Endodermal cell (in vitro differentiated cells): ENCODE data around the gene ATXN1. TPM values are rescaled to one million over a fixed set of nuclear protein-coding genes. Genes with fewer than 3 reads are reported as not detected.

Experiments
- DNase-seq: peaks from one replicate; pipeline ENCODE4 v3.0.0-alpha.2; 2017
- H3K27ac ChIP-seq: 2 replicates; pipeline ENCODE4 v1.5.1; 2013; ENCODE audit warnings: mild to moderate bottlenecking, low read depth, low read length, moderate library complexity
- H3K27me3 ChIP-seq: 2 replicates; pipeline ENCODE4 v1.6.1; 2013; ENCODE audit warnings: mild to moderate bottlenecking, low read length, moderate library complexity; ENCODE audit not compliant: insufficient read depth, control insufficient read depth, poor library complexity, severe bottlenecking
- H3K36me3 ChIP-seq: 2 replicates; pipeline ENCODE4 v1.7.0; 2013; ENCODE audit warnings: mild to moderate bottlenecking, low read length, moderate library complexity; ENCODE audit not compliant: control insufficient read depth, insufficient read depth
- H3K4me1 ChIP-seq: one replicate; pipeline ENCODE4 v1.7.0; 2013; ENCODE audit warnings: low read length; ENCODE audit not compliant: control insufficient read depth, insufficient read depth
- H3K4me3 ChIP-seq: 2 replicates; pipeline ENCODE4 v1.5.1; 2013; ENCODE audit warnings: mild to moderate bottlenecking, low read length, moderate library complexity
- H3K9ac ChIP-seq: 2 replicates; pipeline ENCODE4 v1.6.1; 2013; ENCODE audit warnings: mild to moderate bottlenecking, low read length, moderate library complexity; ENCODE audit not compliant: poor library complexity, severe bottlenecking; ENCODE audit errors: extremely low read depth
- H3K9me3 ChIP-seq: 2 replicates; pipeline ENCODE4 v1.6.1; 2013; ENCODE audit warnings: mild to moderate bottlenecking, low read length, moderate library complexity; ENCODE audit not compliant: control insufficient read depth
- H3K27ac Mint-ChIP-seq: 2 replicates; pipeline ENCODE4 v1.8.0; 2020; ENCODE audit warnings: mixed read lengths
- H3K27me3 Mint-ChIP-seq: 2 replicates; pipeline ENCODE4 v1.8.0; 2021; ENCODE audit warnings: mild to moderate bottlenecking, mixed read lengths; ENCODE audit not compliant: insufficient read depth
- H3K36me3 Mint-ChIP-seq: 2 replicates; pipeline ENCODE4 v1.8.0; 2020; ENCODE audit warnings: low read depth, mixed read lengths
- H3K4me1 Mint-ChIP-seq: 2 replicates; pipeline ENCODE4 v1.8.0; 2020; ENCODE audit warnings: mixed read lengths
- H3K4me3 Mint-ChIP-seq: 2 replicates; pipeline ENCODE4 v1.8.0; 2020; ENCODE audit warnings: mild to moderate bottlenecking, moderate library complexity, mixed read lengths
- H3K9me3 Mint-ChIP-seq: 2 replicates; pipeline ENCODE4 v1.8.0; 2020; ENCODE audit warnings: mild to moderate bottlenecking, mixed read lengths
- WGBS, 2 experiments: methylation state at CpG; one replicate each; pipeline versions ENCODE4 v1.1.5 to v1.1.7; 2013; ENCODE audit warnings: missing lambda C conversion rate in 2 of 2, mixed read lengths in 1 of 2; ENCODE audit not compliant: insufficient coverage in 1 of 2, insufficient read length in 1 of 2; 5-methylcytosine and 5-hydroxymethylcytosine counted together
- total RNA-seq, 2 donors: library from RNA; stranded (reverse); fragmentation: NEBNext Ultra II Directional in 1 of 2; extraction: Animal tissue kit (Norgen Biotek cat#: 25700) in 1 of 2; gene quantifications; 2 replicates in 1 of 2; 3 replicates in 1 of 2; pipeline ENCODE4 v1.2.1, GENCODE V29; 2021
- TF ChIP-seq, protein P1 (sequence below): fragments of 200-600 bp; sonication (generic); conservative IDR thresholded peaks from 2 replicates; pipeline ENCODE4 v1.5.0; 2021; ENCODE audit warnings: antibody characterized with exemption, mild to moderate bottlenecking

The ATXN1 gene
- total RNA-seq, 2 donors from 2014 or later: 10.4 to 15.9 TPM

GRCh38 chr6:16594849-16595248 lies 166.4 kb downstream of the ATXN1 start:
- Histone ChIP-seq H3K4me3 (no peak overlapping the region), H3K4me1 (no peaks in the 10 kb centered on the region), H3K9ac (no peak overlapping the region), H3K27ac (no peak overlapping the region), H3K36me3 (no peaks in the 10 kb centered on the region), H3K9me3 (no peaks in the 10 kb centered on the region), H3K27me3 (no peaks in the 10 kb centered on the region)
- TF ChIP-seq, protein P1, sequence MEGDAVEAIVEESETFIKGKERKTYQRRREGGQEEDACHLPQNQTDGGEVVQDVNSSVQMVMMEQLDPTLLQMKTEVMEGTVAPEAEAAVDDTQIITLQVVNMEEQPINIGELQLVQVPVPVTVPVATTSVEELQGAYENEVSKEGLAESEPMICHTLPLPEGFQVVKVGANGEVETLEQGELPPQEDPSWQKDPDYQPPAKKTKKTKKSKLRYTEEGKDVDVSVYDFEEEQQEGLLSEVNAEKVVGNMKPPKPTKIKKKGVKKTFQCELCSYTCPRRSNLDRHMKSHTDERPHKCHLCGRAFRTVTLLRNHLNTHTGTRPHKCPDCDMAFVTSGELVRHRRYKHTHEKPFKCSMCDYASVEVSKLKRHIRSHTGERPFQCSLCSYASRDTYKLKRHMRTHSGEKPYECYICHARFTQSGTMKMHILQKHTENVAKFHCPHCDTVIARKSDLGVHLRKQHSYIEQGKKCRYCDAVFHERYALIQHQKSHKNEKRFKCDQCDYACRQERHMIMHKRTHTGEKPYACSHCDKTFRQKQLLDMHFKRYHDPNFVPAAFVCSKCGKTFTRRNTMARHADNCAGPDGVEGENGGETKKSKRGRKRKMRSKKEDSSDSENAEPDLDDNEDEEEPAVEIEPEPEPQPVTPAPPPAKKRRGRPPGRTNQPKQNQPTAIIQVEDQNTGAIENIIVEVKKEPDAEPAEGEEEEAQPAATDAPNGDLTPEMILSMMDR: no peak
- Mint-ChIP-seq H3K27ac (no peak overlapping the region), H3K4me3 (no peak overlapping the region), H3K9me3 (no peaks in the 10 kb centered on the region), H3K27me3 (no peaks in the 10 kb centered on the region), H3K4me1 (peaks cover 4% of the 10 kb centered on the region), H3K36me3 (no peaks in the 10 kb centered on the region)
- 92 to 97% methylated on average over 4 to 5 of the region's 5 CpGs for WGBS, 2 experiments
- DNase-seq: no peak

DNA sequence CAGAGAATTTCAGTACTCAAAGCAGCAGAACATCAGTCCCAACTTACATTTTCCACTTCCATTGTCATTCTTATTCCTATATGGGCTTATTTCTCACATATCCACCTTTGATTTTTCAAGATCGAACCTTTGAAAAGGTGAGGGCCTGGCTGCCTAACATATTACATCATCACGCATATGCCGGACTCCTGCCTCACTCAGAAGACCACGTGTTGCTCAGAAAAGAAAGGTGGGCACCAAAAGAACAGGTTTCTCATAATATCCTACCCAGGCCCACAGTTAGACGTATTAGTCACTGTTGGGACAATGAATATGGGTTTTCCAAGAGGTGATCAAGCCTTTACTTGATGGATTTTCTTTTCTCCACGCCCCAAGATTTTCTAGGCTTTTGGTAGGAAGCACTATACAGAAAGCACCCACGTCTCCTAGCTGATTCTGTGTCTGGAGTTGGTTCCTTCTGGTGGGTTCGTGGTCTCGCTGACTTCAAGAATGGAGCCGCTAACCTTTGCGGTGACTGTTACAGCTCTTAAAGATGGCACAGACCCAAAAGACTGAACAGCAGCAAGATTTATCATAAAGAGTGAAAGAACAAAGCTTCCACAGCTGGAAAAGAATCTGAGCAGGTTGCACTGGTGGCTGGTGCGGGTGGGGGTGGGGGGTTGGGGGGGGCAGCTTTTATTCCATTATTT lies 168.9 kb downstream of the ATXN1 start:
- H3K4me3 ChIP-seq: no peak overlapping the region
- no peaks in the 10 kb centered on the region for H3K4me1 ChIP-seq
- H3K36me3 ChIP-seq: no peaks in the 10 kb centered on the region
- TF ChIP-seq, protein P1: no peak
- Mint-ChIP-seq H3K27ac (no peak overlapping the region), H3K4me3 (no peak overlapping the region), H3K36me3 (no peaks in the 10 kb centered on the region), H3K9me3 (no peaks in the 10 kb centered on the region), H3K27me3 (no peaks in the 10 kb centered on the region), H3K4me1 (peaks cover 4% of the 10 kb centered on the region)
- no peak overlapping the region for H3K27ac ChIP-seq
- no peaks in the 10 kb centered on the region for H3K9me3 ChIP-seq
- DNase-seq: no peak
- H3K27me3 ChIP-seq: no peaks in the 10 kb centered on the region
- WGBS, 2 experiments: 92 to 94% methylated on average over 8 to 11 of the region's 12 CpGs
- H3K9ac ChIP-seq: no peak overlapping the region

- Histone ChIP-seq H3K4me3 (no peak overlapping the region), H3K4me1 (no peaks in the 10 kb centered on the region), H3K9ac (no peak overlapping the region), H3K27ac (no peak overlapping the region), H3K36me3 (no peaks in the 10 kb centered on the region), H3K9me3 (no peaks in the 10 kb centered on the region), H3K27me3 (no peaks in the 10 kb centered on the region)
- Mint-ChIP-seq H3K36me3 (no peaks in the 10 kb centered on the region), H3K9me3 (no peaks in the 10 kb centered on the region), H3K27ac (no peak overlapping the region), H3K4me1 (peaks cover under 1% of the 10 kb centered on the region), H3K4me3 (no peak overlapping the region), H3K27me3 (no peaks in the 10 kb centered on the region)
- DNase-seq: no peak
- WGBS, 2 experiments: 89 to 92% methylated on average over 6 to 11 of the region's 11 CpGs
- TF ChIP-seq, protein P1: no peak
These were observed 169.7 kb downstream of the ATXN1 start for GRCh38 chr6:16591396-16592222.
